NCI-H1105 treated with DMSO at 0.1 percent for 48 hours (cell line): ENCODE results near the gene HSFX1.

Experiments used
- DNase-seq: peaks from one replicate; lab custom pipeline; 2025; lab: John Stamatoyannopoulos, UW

Gene HSFX1

DNA sequence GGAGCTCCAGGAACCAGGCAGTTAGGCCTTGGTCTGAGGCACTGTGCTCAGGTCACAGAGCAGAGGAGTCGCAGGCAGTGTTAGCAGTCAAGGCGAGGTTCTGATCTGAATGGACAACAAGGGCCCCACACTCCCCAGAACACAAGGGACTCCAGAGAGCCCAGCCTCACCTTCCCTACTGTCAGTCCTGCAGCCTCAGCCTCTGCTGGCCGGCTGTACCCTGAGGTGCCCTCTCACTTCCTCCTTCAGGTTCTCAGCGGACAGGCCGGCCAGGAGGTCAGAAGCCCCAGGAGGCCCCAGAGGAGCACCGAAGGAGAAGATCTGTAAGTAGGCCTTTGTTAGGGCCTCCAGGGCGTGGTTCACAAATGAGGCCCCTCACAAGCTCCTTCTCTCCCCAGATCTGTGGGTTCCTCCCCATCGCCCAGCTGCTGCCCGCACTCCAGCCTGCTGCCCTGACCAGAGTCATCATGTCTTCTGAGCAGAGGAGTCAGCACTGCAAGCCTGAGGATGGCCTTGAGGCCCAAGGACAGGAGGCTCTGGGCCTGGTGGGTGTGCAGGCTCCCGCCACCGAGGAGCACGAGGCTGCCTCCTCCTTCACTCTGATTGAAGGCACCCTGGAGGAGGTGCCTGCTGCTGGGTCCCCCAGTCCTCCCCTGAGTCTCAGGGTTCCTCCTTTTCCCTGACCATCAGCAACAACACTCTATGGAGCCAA lies 34.0 kb downstream of the HSFX1 start:
- no peak for DNase-seq

- no peak for DNase-seq
Observed at GRCh38 chrX:149818652-149819051, 44.8 kb downstream of the HSFX1 start.

GRCh38 chrX:149819371-149819770 lies 45.5 kb downstream of the HSFX1 start:
- DNase-seq = no peak

DNA sequence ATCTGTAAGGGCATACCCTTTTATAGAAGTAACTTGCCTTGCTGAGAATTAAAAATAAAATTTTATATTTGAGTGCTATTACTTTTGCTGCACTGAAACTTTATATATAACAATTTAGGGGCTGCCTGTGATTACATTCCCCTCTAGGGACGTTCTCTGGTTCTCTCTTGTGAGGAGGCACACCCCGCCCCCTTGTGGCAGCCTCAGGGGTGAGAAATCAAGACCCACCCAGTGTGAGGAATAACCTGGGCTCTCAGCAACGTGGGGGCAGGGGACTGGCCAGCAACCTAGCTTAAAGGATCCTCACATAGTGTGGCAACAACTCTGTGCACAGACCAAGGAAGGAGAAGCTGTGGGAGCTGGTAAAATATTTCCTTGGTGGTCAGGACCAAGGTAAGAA lies 51.6 kb downstream of the HSFX1 start:
- peak; percentile 36 for DNase-seq
